Erythroblast (primary cell): ENCODE results near the gene CHSY1.
"Not testable (repeated sequence)": the region's sequence is repeated elsewhere in the genome, so short reads cannot be mapped to it uniquely, and the experiment has no call there.

Experiments used
- GATA1 ChIP-seq: IDR thresholded peaks from 2 replicates; pipeline ENCODE4 v1.6.1; 2011; ENCODE audit warnings: low read depth, mild to moderate bottlenecking, control low read depth, low read length, moderate library complexity
- POLR2A ChIP-seq: IDR thresholded peaks from 2 replicates; pipeline ENCODE4 v1.6.1; 2011; ENCODE audit warnings: mild to moderate bottlenecking, low read length

GRCh38 chr15:101125881-101126428, 125.9 kb downstream of the CHSY1 start:
- TF ChIP-seq POLR2A, GATA1: not testable (repeated sequence)
